K562 (cell line): ENCODE results near the gene CXCR2. TPM values are rescaled to one million over a fixed set of nuclear protein-coding genes. Genes with fewer than 3 reads are reported as not detected.

Experiments
- ATAC-seq: fragments of 200-7000 bp; cut with Tn5 transposase; 3 replicates; pipeline ENCODE4 v1.9.1; 2020; ENCODE audit warnings: moderate library complexity
- BruUV-seq: library from RNA; stranded (reverse); fragments of 400-500 nt; replicated peaks from 2 replicates; lab custom pipeline; 2021; lab: Mats Ljungman, UMichigan
- CTCF ChIA-PET: fragments of 300-600 bp; formaldehyde crosslinking; extraction: SDS; loops from one replicate; lab custom pipeline; 2021; ENCODE audit warnings: low intra/inter-chr PET ratio; lab: Yijun Ruan, JAX
- POLR2A ChIA-PET: fragments of 300-600, 350-650 bp; sonication (Branson Sonifier 250); formaldehyde crosslinking; extraction: SDS; loops from one replicate; lab custom pipeline; 2021; ENCODE audit warnings: antibody characterized with exemption, inconsistent platforms; lab: Yijun Ruan, JAX
- DNase-seq, 4 experiments: peaks; one replicate each; pipeline versions ENCODE4 v3.0.0 to v3.0.0-alpha.2; 2011 to 2018; ENCODE audit warnings: low spot score in 3 of 4, mixed read lengths in 3 of 4; ENCODE audit errors: extremely low read depth in 1 of 4
- FAIRE-seq: peaks from 2 replicates; lab custom pipeline; 2011; peaks lifted over from hg19 to GRCh38; lab: Jason Lieb, UNC
- H2AFZ ChIP-seq: 2 replicates; pipeline ENCODE4 v1.6.0; 2011; ENCODE audit warnings: low read depth, low read length, control low read depth, inconsistent platforms
- H3K27ac ChIP-seq: fragments of 200-600 bp; 3 replicates; pipeline ENCODE4 v1.8.0; 2011; ENCODE audit warnings: low read depth, mild to moderate bottlenecking, control low read depth, inconsistent platforms, low read length, moderate library complexity, mixed read lengths; ENCODE audit errors: extremely low read depth
- H3K27me3 ChIP-seq, 2 experiments: fragments of 300-600 bp in 1 of 2; 2 replicates in 1 of 2; 3 replicates in 1 of 2; pipeline versions ENCODE4 v1.6.0 to v1.8.0; 2011; ENCODE audit warnings: inconsistent platforms in 2 of 2, low read length in 2 of 2, mild to moderate bottlenecking in 1 of 2, mixed read lengths in 1 of 2, moderate library complexity in 1 of 2; ENCODE audit not compliant: control insufficient read depth in 2 of 2, insufficient read depth in 2 of 2
- H3K36me3 ChIP-seq: fragments of 300-600 bp; 3 replicates; pipeline ENCODE4 v1.8.0; 2011; ENCODE audit warnings: mild to moderate bottlenecking, low read length, inconsistent platforms; ENCODE audit not compliant: control insufficient read depth, insufficient read depth
- H3K4me1 ChIP-seq, 2 experiments: fragments of 200-600 bp in 1 of 2; replicated peaks in 1 of 2; 2 replicates in 1 of 2; 3 replicates in 1 of 2; pipeline versions ENCODE4 v1.5.1 to v1.8.0; 2011; ENCODE audit warnings: inconsistent platforms in 2 of 2, low read length in 2 of 2, mild to moderate bottlenecking in 1 of 2, mixed read lengths in 1 of 2, moderate library complexity in 1 of 2; ENCODE audit not compliant: control insufficient read depth in 2 of 2, insufficient read depth in 2 of 2
- H3K4me2 ChIP-seq: 2 replicates; pipeline ENCODE4 v1.6.1; 2011; ENCODE audit warnings: low read length, control low read depth, inconsistent platforms, mixed read lengths; ENCODE audit not compliant: insufficient read depth
- H3K4me3 ChIP-seq: fragments of 200-600 bp; sonication (generic), shearing (Covaris generic); 2 replicates; pipeline ENCODE4 v1.5.1; 2016; ENCODE audit warnings: control low read depth, inconsistent platforms
- H3K79me2 ChIP-seq: fragments of 200-600 bp; 3 replicates; pipeline ENCODE4 v1.8.0; 2011; ENCODE audit warnings: low read length, inconsistent platforms; ENCODE audit not compliant: control insufficient read depth, insufficient read depth
- H3K9ac ChIP-seq, 2 experiments: 2 replicates each; pipeline versions ENCODE4 v1.6.0 to v1.6.1; 2011; ENCODE audit warnings: low read depth in 2 of 2, low read length in 2 of 2, control low read depth in 1 of 2, inconsistent platforms in 1 of 2, mild to moderate bottlenecking in 1 of 2, mixed read lengths in 1 of 2; ENCODE audit not compliant: insufficient read depth in 1 of 2
- H3K9me1 ChIP-seq: one replicate; pipeline ENCODE4 v1.6.0; 2011; ENCODE audit warnings: inconsistent platforms, mild to moderate bottlenecking, low read length, moderate library complexity; ENCODE audit not compliant: control insufficient read depth, insufficient read depth
- H3K9me3 ChIP-seq: replicated peaks from 2 replicates; pipeline ENCODE4 v1.5.1; 2011; ENCODE audit warnings: low read depth, low read length, inconsistent platforms; ENCODE audit not compliant: control insufficient read depth, insufficient read depth
- H4K20me1 ChIP-seq: replicated peaks from 2 replicates; pipeline ENCODE4 v1.6.1; 2011; ENCODE audit warnings: low read length, inconsistent platforms, mixed read lengths; ENCODE audit not compliant: control insufficient read depth, insufficient read depth
- ESRRB ChIP-seq: fragments of 250-450 bp; sonication (Bioruptor Pico); IDR thresholded peaks from 2 replicates; pipeline ENCODE4 v1.5.0; 2020; ENCODE audit warnings: mild to moderate bottlenecking, moderate library complexity, borderline replicate concordance
- LCOR ChIP-seq: sonication (generic); formaldehyde crosslinking; IDR thresholded peaks from 2 replicates; pipeline ENCODE4 v1.8.0; 2022; ENCODE audit warnings: mild to moderate bottlenecking, missing genetic modification reagents
- NFIC ChIP-seq: fragments of 450-650 bp; IDR thresholded peaks from 2 replicates; pipeline ENCODE4 v1.6.1; 2017; ENCODE audit warnings: mild to moderate bottlenecking, inconsistent platforms
- NR1H2 ChIP-seq: sonication (generic); formaldehyde crosslinking; IDR thresholded peaks from 2 replicates; pipeline ENCODE4 v1.4.0; 2020; ENCODE audit warnings: mild to moderate bottlenecking, missing genetic modification reagents
- ZKSCAN8 ChIP-seq: fragments of 200-800 bp; sonication (Bioruptor generic); IDR thresholded peaks from 2 replicates; pipeline ENCODE4 v1.6.1; 2016; ENCODE audit warnings: missing genetic modification characterization, missing compliant biosample characterization
- ZNF561 ChIP-seq: fragments of 450-650 bp; formaldehyde crosslinking; conservative IDR thresholded peaks from 2 replicates; pipeline ENCODE4 v1.4.0; 2020; ENCODE audit warnings: mild to moderate bottlenecking, moderate library complexity
- WGBS: fragments of 100-300 bp; shearing (Covaris generic); methylation state at CpG from one replicate; pipeline ENCODE4 v1.1.6; 2016; ENCODE audit warnings: low coverage, mixed read lengths; ENCODE audit not compliant: insufficient coverage; ENCODE audit errors: missing lambda C conversion rate; 5-methylcytosine and 5-hydroxymethylcytosine counted together
- in situ Hi-C: fragments of 300-500 bp; cut with MboI; formaldehyde crosslinking; loops from 4 replicates; pipeline ENCODE4 v1.15.0; 2018; ENCODE audit warnings: inconsistent platforms, mixed read lengths
- intact Hi-C: fragments of 100-400 bp; cut with micrococcal nuclease; formaldehyde crosslinking; loops from 2 replicates; pipeline ENCODE4 v1.14.2; 2022
- polyA plus RNA-seq, 8 experiments: library from polyadenylated mRNA; depleted of rRNA in 4 of 8; stranded (reverse) in 5 of 8; unstranded in 3 of 8; fragments of >200 nt; fragmentation: Nextera tagmentation in 2 of 8; fragmentation: Illumina TruSeq in 1 of 8; extraction: Ambion mirVana in 2 of 8; extraction: Trizol in 1 of 8; gene quantifications; 2 replicates each; pipeline versions ENCODE4 v1.2.1 to v1.2.3, GENCODE V29; 2011 to 2014; ENCODE audit warnings: inconsistent platforms in 1 of 8, missing spikeins in 1 of 8
- total RNA-seq, 7 experiments: library from RNA; depleted of rRNA in 6 of 7; stranded (reverse); fragments of >200 nt in 6 of 7; fragmentation: Illumina TruSeq in 2 of 7; extraction: Trizol in 2 of 7; gene quantifications; 2 replicates each; pipeline versions ENCODE4 v1.2.1 to v1.2.3, GENCODE V29; 2011 to 2021; ENCODE audit warnings: low replicate concordance in 1 of 7

CXCR2 gene
- total and polyA plus RNA-seq, 9 of the 15 experiments (the other 6 are each of a cell fraction or from before 2014, with no cell fraction given) = not detected

- H3K4me3 ChIP-seq = no peak overlapping the region
Measured at GRCh38 chr2:218128781-218129457, 3.1 kb downstream of the CXCR2 start.

GRCh38 chr2:218129458-218130135, 3.8 kb downstream of the CXCR2 start:
- 8% methylated on average over 6 of the region's 6 CpGs for WGBS
- no peak overlapping the region for H2AFZ ChIP-seq
- no TSS peak for BruUV-seq
- no peaks in the 10 kb centered on the region; a peak in 1 of 5 replicates for H3K4me1 ChIP-seq
- H3K4me3 ChIP-seq = no peak overlapping the region
- no peak overlapping the region for H3K27ac ChIP-seq
- no peaks in the 10 kb centered on the region for H3K36me3 ChIP-seq
- peaks cover 0 to 19% of the 10 kb centered on the region in 2 experiments; a peak in 3 of 5 replicates for H3K27me3 ChIP-seq
- 0 out of 2 replicates have a peak, but pooled peaks have one; percentile 7 for TF ChIP-seq NFIC
- no peak for TF ChIP-seq ESRRB (CRISPR knock-in tag)
- TF ChIP-seq, all 486 proteins: peak for 1
- FAIRE-seq = no peak
- ChIA-PET POLR2A (interaction anchor here (0.6 kb wide), 1 partner anchor 108 kb away, joined by 3 read pairs; no protein-coding TSS in a partner anchor), CTCF (no interaction called here)
- no peak for DNase-seq
- Histone ChIP-seq H3K9ac (no peak overlapping the region), H4K20me1 (no peaks in the 10 kb centered on the region), H3K9me1 (no peaks in the 10 kb centered on the region), H3K9me3 (no peaks in the 10 kb centered on the region), H3K4me2 (no peak overlapping the region), H3K79me2 (no peaks in the 10 kb centered on the region)
- in situ Hi-C loops (no loop called here), intact Hi-C loops (no loop called here)
- ATAC-seq = no peak

More at GRCh38 chr2:218128781-218129457, 3.1 kb downstream of the CXCR2 start:
- Histone ChIP-seq H3K27me3 (peaks cover 0 to 24% of the 10 kb centered on the region in 2 experiments; a peak in 3 of 5 replicates), H4K20me1 (no peaks in the 10 kb centered on the region), H3K4me2 (no peak overlapping the region), H3K4me1 (no peaks in the 10 kb centered on the region; a peak in 1 of 5 replicates), H3K9me3 (no peaks in the 10 kb centered on the region), H3K9me1 (no peaks in the 10 kb centered on the region), H3K9ac (no peak overlapping the region), H3K36me3 (no peaks in the 10 kb centered on the region), H3K27ac (no peak overlapping the region), H3K79me2 (no peaks in the 10 kb centered on the region), H2AFZ (no peak overlapping the region)
- ChIA-PET CTCF (no interaction called here), POLR2A (interaction anchor here (0.7 kb wide), 1 partner anchor 44 kb away, joined by 3 read pairs; no protein-coding TSS in a partner anchor)
- DNase-seq (no peak), ATAC-seq (no peak), FAIRE-seq (no peak)
- BruUV-seq = no TSS peak
- WGBS = 0% methylated on average over 6 of the region's 6 CpGs
- in situ Hi-C loops (no loop called here), intact Hi-C loops (no loop called here)
- no peak for TF ChIP-seq NR1H2 (CRISPR knock-in tag)
- no peak for TF ChIP-seq ZNF561
- TF ChIP-seq ZKSCAN8 (CRISPR knock-in tag) = no peak
- no peak for TF ChIP-seq LCOR (CRISPR knock-in tag)
